Measurements from ENCODE around the gene CALML3. TPM values are rescaled to one million over a fixed set of nuclear protein-coding genes. Genes with fewer than 3 reads are reported as not detected.

CALML3 gene
- polyA plus RNA-seq, 1 donor from 2014 or later: not detected

DNA sequence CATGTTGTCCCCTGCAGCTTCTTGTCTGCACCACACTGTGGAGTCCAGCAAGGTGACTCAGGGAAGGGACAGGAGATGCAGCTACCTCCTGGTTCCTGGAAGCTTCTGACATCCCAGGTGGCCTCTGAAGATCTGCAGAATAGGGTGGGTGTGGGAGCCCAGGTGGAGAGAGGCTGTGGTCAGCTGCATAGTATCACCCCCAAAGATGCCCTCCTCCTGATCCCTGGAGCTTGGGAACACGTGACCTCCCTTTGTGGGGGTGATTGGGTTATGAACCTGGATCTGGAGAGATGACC lies 25.4 kb downstream of the CALML3 start:
- Histone ChIP-seq H3K9ac (ENCODE audit: low read length) (no peak overlapping the region), H3K9me3 (ENCODE audit: low read length) (no peaks in the 10 kb centered on the region), H3K4me2 (ENCODE audit: low read length) (no peak overlapping the region), H3K27me3 (ENCODE audit: insufficient read depth, low read depth, low read length) (no peaks in the 10 kb centered on the region), H3F3A (ENCODE audit: insufficient read depth, low read length, poor library complexity, severe bottlenecking) (no peaks in the 10 kb centered on the region), H4K20me1 (ENCODE audit: insufficient read depth) (no peaks in the 10 kb centered on the region), H3K36me3 (ENCODE audit: insufficient read depth, low read length) (no peaks in the 10 kb centered on the region), H3K27ac (ENCODE audit: low read length) (no peak overlapping the region), H2AFZ (ENCODE audit: low read depth, low read length) (no peak overlapping the region), H3K79me2 (replicated peaks; ENCODE audit: insufficient read depth, low read length) (no peaks in the 10 kb centered on the region), H3K9me2 (ENCODE audit: insufficient read depth, low read length) (no peaks in the 10 kb centered on the region), H3K4me3 (ENCODE audit: low read length) (no peak overlapping the region)
- TF ChIP-seq, protein P1, sequence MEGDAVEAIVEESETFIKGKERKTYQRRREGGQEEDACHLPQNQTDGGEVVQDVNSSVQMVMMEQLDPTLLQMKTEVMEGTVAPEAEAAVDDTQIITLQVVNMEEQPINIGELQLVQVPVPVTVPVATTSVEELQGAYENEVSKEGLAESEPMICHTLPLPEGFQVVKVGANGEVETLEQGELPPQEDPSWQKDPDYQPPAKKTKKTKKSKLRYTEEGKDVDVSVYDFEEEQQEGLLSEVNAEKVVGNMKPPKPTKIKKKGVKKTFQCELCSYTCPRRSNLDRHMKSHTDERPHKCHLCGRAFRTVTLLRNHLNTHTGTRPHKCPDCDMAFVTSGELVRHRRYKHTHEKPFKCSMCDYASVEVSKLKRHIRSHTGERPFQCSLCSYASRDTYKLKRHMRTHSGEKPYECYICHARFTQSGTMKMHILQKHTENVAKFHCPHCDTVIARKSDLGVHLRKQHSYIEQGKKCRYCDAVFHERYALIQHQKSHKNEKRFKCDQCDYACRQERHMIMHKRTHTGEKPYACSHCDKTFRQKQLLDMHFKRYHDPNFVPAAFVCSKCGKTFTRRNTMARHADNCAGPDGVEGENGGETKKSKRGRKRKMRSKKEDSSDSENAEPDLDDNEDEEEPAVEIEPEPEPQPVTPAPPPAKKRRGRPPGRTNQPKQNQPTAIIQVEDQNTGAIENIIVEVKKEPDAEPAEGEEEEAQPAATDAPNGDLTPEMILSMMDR (IDR thresholded peaks at IDR 0.05; ENCODE audit: poor library complexity, severe bottlenecking): no peak
- TF ChIP-seq, protein P2, sequence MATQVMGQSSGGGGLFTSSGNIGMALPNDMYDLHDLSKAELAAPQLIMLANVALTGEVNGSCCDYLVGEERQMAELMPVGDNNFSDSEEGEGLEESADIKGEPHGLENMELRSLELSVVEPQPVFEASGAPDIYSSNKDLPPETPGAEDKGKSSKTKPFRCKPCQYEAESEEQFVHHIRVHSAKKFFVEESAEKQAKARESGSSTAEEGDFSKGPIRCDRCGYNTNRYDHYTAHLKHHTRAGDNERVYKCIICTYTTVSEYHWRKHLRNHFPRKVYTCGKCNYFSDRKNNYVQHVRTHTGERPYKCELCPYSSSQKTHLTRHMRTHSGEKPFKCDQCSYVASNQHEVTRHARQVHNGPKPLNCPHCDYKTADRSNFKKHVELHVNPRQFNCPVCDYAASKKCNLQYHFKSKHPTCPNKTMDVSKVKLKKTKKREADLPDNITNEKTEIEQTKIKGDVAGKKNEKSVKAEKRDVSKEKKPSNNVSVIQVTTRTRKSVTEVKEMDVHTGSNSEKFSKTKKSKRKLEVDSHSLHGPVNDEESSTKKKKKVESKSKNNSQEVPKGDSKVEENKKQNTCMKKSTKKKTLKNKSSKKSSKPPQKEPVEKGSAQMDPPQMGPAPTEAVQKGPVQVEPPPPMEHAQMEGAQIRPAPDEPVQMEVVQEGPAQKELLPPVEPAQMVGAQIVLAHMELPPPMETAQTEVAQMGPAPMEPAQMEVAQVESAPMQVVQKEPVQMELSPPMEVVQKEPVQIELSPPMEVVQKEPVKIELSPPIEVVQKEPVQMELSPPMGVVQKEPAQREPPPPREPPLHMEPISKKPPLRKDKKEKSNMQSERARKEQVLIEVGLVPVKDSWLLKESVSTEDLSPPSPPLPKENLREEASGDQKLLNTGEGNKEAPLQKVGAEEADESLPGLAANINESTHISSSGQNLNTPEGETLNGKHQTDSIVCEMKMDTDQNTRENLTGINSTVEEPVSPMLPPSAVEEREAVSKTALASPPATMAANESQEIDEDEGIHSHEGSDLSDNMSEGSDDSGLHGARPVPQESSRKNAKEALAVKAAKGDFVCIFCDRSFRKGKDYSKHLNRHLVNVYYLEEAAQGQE (IDR thresholded peaks at IDR 0.05; ENCODE audit: borderline replicate concordance): no peak
- TF ChIP-seq EZH2 (IDR thresholded peaks at IDR 0.05; ENCODE audit: borderline replicate concordance, insufficient read depth, low read length, poor library complexity, severe bottlenecking): no peak
- no peak for TF ChIP-seq MXI1 (conservative IDR thresholded peaks at IDR 0.05; ENCODE audit: poor library complexity, severe bottlenecking)
- TF ChIP-seq SMC3 (conservative IDR thresholded peaks at IDR 0.05; ENCODE audit: poor library complexity): no peak
- no peak for TF ChIP-seq TAF1 (IDR thresholded peaks at IDR 0.05; ENCODE audit: low read depth)
- no peak for TF ChIP-seq EP300 (conservative IDR thresholded peaks at IDR 0.05; ENCODE audit: poor library complexity, severe bottlenecking)
- TF ChIP-seq POLR2AphosphoS5 (IDR thresholded peaks at IDR 0.05): no peak
- TF ChIP-seq RAD21 (conservative IDR thresholded peaks at IDR 0.05): no peak

DNA sequence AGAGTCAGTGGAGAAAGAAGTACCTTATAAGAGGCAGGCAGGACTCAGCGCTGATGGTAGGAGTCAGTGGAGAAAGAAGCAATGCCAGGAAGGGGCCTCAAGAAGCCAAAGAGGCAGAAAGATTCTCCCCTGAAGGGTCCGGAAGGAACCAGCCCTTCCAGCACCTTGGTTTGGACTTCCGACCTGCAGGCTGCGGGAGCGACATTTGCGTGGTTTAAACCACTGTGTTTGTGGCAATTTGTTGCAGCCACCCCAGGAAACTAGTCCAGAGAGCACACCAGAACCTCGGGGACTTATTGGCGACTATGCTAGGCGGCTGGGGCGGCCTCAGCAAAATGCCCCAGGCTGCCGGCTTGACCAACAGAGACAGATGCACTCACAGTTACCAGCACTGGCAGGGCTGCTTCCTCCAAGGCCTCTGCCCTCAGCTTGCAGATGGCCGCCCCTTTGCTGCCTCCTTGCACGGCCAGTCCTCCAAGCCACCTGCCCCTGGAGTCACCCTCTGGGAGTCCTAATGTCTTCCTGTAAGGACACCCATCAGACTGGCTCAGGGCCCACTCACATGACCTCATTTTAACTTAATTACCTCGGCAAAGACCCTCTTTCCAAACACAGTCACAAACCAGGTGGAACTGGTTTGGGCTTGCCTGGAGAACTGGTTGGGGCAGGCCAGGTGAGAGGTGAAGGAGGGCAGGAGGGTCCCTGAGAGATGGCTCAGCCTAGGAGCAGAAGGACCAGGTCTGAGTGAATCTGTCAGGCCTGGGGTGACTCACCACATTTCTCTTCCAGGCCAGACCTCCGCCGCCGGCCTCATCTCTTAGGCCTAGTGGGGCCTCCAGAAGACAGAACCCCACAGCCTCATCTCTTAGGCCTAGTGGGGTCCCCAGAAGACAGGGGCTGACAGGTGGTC lies 26.1 kb downstream of the CALML3 start:
- H3K27me3 ChIP-seq (ENCODE audit: insufficient read depth, low read depth, low read length): no peaks in the 10 kb centered on the region
- H3K9me3 ChIP-seq (ENCODE audit: low read length): no peaks in the 10 kb centered on the region
- no peak overlapping the region for H3K9ac ChIP-seq (ENCODE audit: low read length)
- no peaks in the 10 kb centered on the region for H3K79me2 ChIP-seq (replicated peaks; ENCODE audit: insufficient read depth, low read length)
- no peaks in the 10 kb centered on the region for H3K9me2 ChIP-seq (ENCODE audit: insufficient read depth, low read length)
- H4K20me1 ChIP-seq (ENCODE audit: insufficient read depth): no peaks in the 10 kb centered on the region
- no peak for TF ChIP-seq POLR2AphosphoS5 (IDR thresholded peaks at IDR 0.05)
- TF ChIP-seq TAF1 (IDR thresholded peaks at IDR 0.05; ENCODE audit: low read depth): no peak
- TF ChIP-seq, protein P1 (IDR thresholded peaks at IDR 0.05; ENCODE audit: poor library complexity, severe bottlenecking): no peak
- TF ChIP-seq, protein P2 (IDR thresholded peaks at IDR 0.05; ENCODE audit: borderline replicate concordance): no peak
- no peak for TF ChIP-seq EZH2 (IDR thresholded peaks at IDR 0.05; ENCODE audit: borderline replicate concordance, insufficient read depth, low read length, poor library complexity, severe bottlenecking)
- no peak for TF ChIP-seq RAD21 (conservative IDR thresholded peaks at IDR 0.05)
- TF ChIP-seq EP300 (conservative IDR thresholded peaks at IDR 0.05; ENCODE audit: poor library complexity, severe bottlenecking): no peak
- no peak for TF ChIP-seq SMC3 (conservative IDR thresholded peaks at IDR 0.05; ENCODE audit: poor library complexity)
- TF ChIP-seq MXI1 (conservative IDR thresholded peaks at IDR 0.05; ENCODE audit: poor library complexity, severe bottlenecking): no peak
- H3K27ac ChIP-seq (ENCODE audit: low read length): no peak overlapping the region
- no peak overlapping the region for H2AFZ ChIP-seq (ENCODE audit: low read depth, low read length)
- no peaks in the 10 kb centered on the region for H3F3A ChIP-seq (ENCODE audit: insufficient read depth, low read length, poor library complexity, severe bottlenecking)
- no peaks in the 10 kb centered on the region for H3K36me3 ChIP-seq (ENCODE audit: insufficient read depth, low read length)
- H3K4me2 ChIP-seq (ENCODE audit: low read length): no peak overlapping the region
- H3K4me3 ChIP-seq (ENCODE audit: low read length): no peak overlapping the region

All from neural cell (in vitro differentiated cells).